ENCODE measurements around the gene RUFY4. TPM values are rescaled to one million over a fixed set of nuclear protein-coding genes. Genes with fewer than 3 reads are reported as not detected.

RUFY4 gene
- total RNA-seq, 1 donor from 2014 or later, result not detected

DNA sequence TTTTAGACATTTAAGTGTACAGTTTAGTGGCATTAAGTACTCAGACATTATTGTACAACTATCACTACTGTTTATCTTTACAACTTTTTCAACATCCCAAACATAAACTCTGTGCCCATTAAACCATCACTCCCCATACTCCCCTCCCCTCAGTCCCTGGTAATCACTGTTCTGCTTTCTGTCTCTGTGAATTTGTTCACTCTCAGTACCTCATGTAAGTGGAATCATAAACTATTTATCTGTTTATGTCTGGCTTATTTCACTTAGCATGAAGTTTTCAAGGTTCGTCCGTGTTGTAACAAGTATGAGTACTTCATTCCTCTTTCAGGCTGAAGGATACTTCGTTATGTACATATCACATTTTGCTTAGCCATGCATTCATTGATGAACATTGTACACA, 9.8 kb upstream of the RUFY4 start:
- Histone ChIP-seq H3K4me1 (no peaks in the 10 kb centered on the region), H3K27me3 (no peaks in the 10 kb centered on the region), H3K36me3 (no peaks in the 10 kb centered on the region), H3K27ac (no peak overlapping the region), H3K4me3 (no peak overlapping the region), H3K9me3 (no peaks in the 10 kb centered on the region)
- no peak for DNase-seq (ENCODE audit: low spot score in 2 of 2)
- intact Hi-C loops (cut with DNase I), result no loop called here
- TF ChIP-seq, protein P1, sequence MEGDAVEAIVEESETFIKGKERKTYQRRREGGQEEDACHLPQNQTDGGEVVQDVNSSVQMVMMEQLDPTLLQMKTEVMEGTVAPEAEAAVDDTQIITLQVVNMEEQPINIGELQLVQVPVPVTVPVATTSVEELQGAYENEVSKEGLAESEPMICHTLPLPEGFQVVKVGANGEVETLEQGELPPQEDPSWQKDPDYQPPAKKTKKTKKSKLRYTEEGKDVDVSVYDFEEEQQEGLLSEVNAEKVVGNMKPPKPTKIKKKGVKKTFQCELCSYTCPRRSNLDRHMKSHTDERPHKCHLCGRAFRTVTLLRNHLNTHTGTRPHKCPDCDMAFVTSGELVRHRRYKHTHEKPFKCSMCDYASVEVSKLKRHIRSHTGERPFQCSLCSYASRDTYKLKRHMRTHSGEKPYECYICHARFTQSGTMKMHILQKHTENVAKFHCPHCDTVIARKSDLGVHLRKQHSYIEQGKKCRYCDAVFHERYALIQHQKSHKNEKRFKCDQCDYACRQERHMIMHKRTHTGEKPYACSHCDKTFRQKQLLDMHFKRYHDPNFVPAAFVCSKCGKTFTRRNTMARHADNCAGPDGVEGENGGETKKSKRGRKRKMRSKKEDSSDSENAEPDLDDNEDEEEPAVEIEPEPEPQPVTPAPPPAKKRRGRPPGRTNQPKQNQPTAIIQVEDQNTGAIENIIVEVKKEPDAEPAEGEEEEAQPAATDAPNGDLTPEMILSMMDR (IDR thresholded peaks at IDR 0.05), result no peak

DNA sequence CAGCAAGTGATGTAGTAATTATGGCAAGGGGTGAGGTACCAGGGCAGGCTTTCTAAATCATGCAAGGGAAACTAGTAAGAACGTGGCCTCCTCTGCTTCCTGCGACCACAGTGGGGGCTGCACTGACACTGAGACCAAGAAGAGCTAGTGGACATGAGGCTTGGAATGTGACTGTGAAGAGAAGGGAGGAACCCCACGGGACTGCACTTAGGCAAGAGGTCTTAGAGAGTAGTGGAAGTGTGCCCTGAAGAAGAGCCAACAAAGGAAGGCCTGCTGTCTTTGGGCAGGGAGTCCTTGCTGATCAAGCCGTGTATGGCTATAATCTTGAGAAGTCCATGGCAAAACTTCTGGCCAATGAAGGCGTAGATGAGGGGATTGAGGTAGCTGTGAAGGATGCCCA, 8.9 kb upstream of the RUFY4 start:
- DNase-seq (ENCODE audit: low spot score in 2 of 2), result no peak
- no peaks in the 10 kb centered on the region for H3K36me3 ChIP-seq
- no peak overlapping the region for H3K27ac ChIP-seq
- H3K9me3 ChIP-seq, result no peaks in the 10 kb centered on the region
- TF ChIP-seq, protein P1 (IDR thresholded peaks at IDR 0.05), result no peak
- no peaks in the 10 kb centered on the region for H3K4me1 ChIP-seq
- intact Hi-C loops (cut with DNase I), result no loop called here
- H3K27me3 ChIP-seq, result no peaks in the 10 kb centered on the region
- H3K4me3 ChIP-seq, result no peak overlapping the region

DNA sequence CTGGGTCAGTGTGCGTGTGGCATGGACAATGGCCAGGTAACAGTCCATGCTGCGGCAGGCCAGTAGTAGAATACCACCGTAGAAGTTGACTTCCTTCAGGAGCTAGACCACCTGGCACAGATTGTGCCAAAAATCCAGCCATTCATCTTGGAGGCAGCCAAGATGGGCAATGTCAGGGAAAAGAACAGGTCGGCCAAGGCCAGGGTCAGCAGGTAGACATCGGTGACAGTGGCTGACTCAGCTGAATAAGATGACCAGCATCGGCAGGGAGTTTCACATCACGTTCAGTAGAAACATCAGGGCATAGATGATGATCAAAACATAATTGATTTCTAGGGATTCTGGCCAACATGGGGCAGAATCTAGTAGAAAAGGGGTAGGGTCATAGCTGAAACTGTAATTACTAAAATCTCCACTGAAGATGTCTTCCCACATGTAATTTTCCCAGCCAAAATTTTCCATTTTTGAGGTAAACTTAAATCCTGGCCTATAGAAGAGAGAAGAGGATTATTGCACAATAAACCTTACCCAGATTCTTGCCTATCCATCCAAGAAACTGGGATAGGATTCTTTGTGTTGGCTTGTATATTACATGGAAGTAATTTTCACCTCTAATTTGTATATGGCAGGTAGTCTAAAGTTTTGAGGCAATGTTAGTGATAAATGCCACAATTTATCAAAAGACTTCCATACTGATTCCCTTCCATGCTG, 7.9 kb upstream of the RUFY4 start:
- no peaks in the 10 kb centered on the region for H3K9me3 ChIP-seq
- H3K4me3 ChIP-seq, result no peak overlapping the region
- H3K27me3 ChIP-seq, result no peaks in the 10 kb centered on the region
- no peak overlapping the region for H3K27ac ChIP-seq
- H3K36me3 ChIP-seq, result no peaks in the 10 kb centered on the region
- intact Hi-C loops (cut with DNase I), result no loop called here
- no peak for DNase-seq (ENCODE audit: low spot score in 2 of 2)
- TF ChIP-seq, protein P1 (IDR thresholded peaks at IDR 0.05), result no peak
- H3K4me1 ChIP-seq, result no peaks in the 10 kb centered on the region

DNA sequence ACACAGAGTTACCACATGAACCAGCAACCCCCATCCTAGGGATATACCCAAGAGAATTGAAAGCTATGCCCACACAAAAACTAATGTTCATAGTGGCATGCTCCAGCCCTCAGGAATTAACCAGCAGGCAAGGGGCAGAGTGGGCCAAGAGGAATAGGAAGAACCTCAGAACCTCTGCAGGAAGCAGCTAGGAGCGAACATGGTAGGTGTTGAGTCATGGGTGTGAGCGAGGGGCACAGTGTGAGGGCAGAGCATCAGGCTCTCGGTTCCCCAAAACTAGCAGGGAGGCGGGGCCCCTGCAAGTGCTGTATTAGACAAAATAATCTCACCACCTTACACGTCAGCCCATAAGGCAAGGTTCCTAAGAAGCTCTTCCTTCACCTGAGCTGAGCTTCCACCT, 5.6 kb upstream of the RUFY4 start:
- Histone ChIP-seq H3K4me3 (no peak overlapping the region), H3K27ac (no peak overlapping the region), H3K9me3 (no peaks in the 10 kb centered on the region), H3K36me3 (no peaks in the 10 kb centered on the region), H3K27me3 (no peaks in the 10 kb centered on the region), H3K4me1 (peaks cover 0 to 2% of the 10 kb centered on the region in 2 donors)
- no peak for DNase-seq (ENCODE audit: low spot score in 2 of 2)
- intact Hi-C loops (cut with DNase I), result no loop called here
- TF ChIP-seq, protein P1 (IDR thresholded peaks at IDR 0.05), result no peak

DNA sequence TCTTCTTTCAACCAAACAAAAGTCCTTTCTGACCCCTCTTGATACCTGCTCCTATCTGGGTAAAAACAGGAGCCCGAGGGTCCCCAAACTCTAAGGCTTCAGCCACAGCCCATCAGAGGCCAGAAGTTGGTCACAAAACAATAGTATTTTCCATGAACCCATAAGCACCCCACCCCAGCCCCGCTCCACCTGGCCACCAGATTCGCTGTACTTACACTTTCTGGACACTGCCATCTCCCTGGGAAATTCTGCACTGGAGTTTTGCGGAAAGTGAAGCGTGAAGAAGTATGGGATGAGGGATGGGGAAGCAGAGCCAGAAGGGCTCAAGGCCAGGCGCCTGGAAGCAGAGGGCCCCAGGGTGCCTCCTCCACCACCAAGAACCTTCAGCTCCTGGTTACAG, 5.2 kb upstream of the RUFY4 start:
- DNase-seq (ENCODE audit: low spot score in 2 of 2), result no peak
- H3K4me1 ChIP-seq, result peaks cover 0 to 4% of the 10 kb centered on the region in 2 donors
- TF ChIP-seq, protein P1 (IDR thresholded peaks at IDR 0.05), result no peak
- no peaks in the 10 kb centered on the region for H3K36me3 ChIP-seq
- no peaks in the 10 kb centered on the region for H3K9me3 ChIP-seq
- H3K4me3 ChIP-seq, result no peak overlapping the region
- no peak overlapping the region for H3K27ac ChIP-seq
- H3K27me3 ChIP-seq, result no peaks in the 10 kb centered on the region
- intact Hi-C loops (cut with DNase I), result no loop called here
